ENCODE data around the gene STAB1. TPM values are rescaled to one million over a fixed set of nuclear protein-coding genes. Genes with fewer than 3 reads are reported as not detected.

Gene STAB1
- total RNA-seq, 1 experiment from 2014 or later = under 0.01 TPM

Other genes starting within 250 kb of the STAB1 start
- 11.0 and 12.3 TPM in 2 replicates for gene PPM1M, start 249.6 kb upstream of the STAB1 start, total RNA-seq (2014; rRNA removed; shearing (Covaris generic))
- 53.0 and 54.7 TPM in 2 replicates for gene WDR82, start 216.7 kb upstream of the STAB1 start, total RNA-seq (2014; rRNA removed; shearing (Covaris generic))
- gene GLYCTK, start 207.5 kb upstream of the STAB1 start, total RNA-seq (2014; rRNA removed; shearing (Covaris generic)) = 4.6 and 6.4 TPM in 2 replicates
- 0.48 and 0.78 TPM in 2 replicates for gene DNAH1, start 179.0 kb upstream of the STAB1 start, total RNA-seq (2014; rRNA removed; shearing (Covaris generic))
- gene BAP1, start 85.3 kb upstream of the STAB1 start, total RNA-seq (2014; rRNA removed; shearing (Covaris generic)) = 50.3 and 57.7 TPM in 2 replicates
- gene PHF7, start 84.7 kb upstream of the STAB1 start, total RNA-seq (2014; rRNA removed; shearing (Covaris generic)) = 5.4 and 10.8 TPM in 2 replicates
- gene SEMA3G, start 50.2 kb upstream of the STAB1 start, total RNA-seq (2014; rRNA removed; shearing (Covaris generic)) = 0.10 and 0.12 TPM in 2 replicates
- not detected in 2 replicates for gene TNNC1, start 41.3 kb upstream of the STAB1 start, total RNA-seq (2014; rRNA removed; shearing (Covaris generic))
- gene NISCH, start 39.7 kb upstream of the STAB1 start, total RNA-seq (2014; rRNA removed; shearing (Covaris generic)) = 20.9 and 21.4 TPM in 2 replicates
- gene NT5DC2, start 38.5 kb downstream of the STAB1 start, total RNA-seq (2014; rRNA removed; shearing (Covaris generic)) = 130 and 180 TPM in 2 replicates
- gene UQCC5, start 41.3 kb downstream of the STAB1 start, total RNA-seq (2014; rRNA removed; shearing (Covaris generic)) = 13.0 and 14.0 TPM in 2 replicates
- 38.9 and 51.4 TPM in 2 replicates for gene PBRM1, start 190.6 kb downstream of the STAB1 start, total RNA-seq (2014; rRNA removed; shearing (Covaris generic))
- gene GNL3, start 190.7 kb downstream of the STAB1 start, total RNA-seq (2014; rRNA removed; shearing (Covaris generic)) = 129 and 147 TPM in 2 replicates
- 107 and 130 TPM in 2 replicates for gene GLT8D1, start 210.5 kb downstream of the STAB1 start, total RNA-seq (2014; rRNA removed; shearing (Covaris generic))
- 209 and 214 TPM in 2 replicates for gene SPCS1, start 210.8 kb downstream of the STAB1 start, total RNA-seq (2014; rRNA removed; shearing (Covaris generic))